A549 (cell line): Measurements from ENCODE around the gene SEMA7A.

Experiments
- POLR2AphosphoS2 ChIP-seq: conservative IDR thresholded peaks from 2 replicates; pipeline ENCODE4 v1.6.1; 2012; ENCODE audit warnings: low read length, improper control_type of control experiment, inconsistent platforms
- TF ChIP-seq, protein P1 (sequence below): fragments of >200 bp; sonication (Bioruptor Twin); formaldehyde crosslinking; IDR thresholded peaks from 3 replicates; pipeline ENCODE4 v1.5.1; 2016

DNA sequence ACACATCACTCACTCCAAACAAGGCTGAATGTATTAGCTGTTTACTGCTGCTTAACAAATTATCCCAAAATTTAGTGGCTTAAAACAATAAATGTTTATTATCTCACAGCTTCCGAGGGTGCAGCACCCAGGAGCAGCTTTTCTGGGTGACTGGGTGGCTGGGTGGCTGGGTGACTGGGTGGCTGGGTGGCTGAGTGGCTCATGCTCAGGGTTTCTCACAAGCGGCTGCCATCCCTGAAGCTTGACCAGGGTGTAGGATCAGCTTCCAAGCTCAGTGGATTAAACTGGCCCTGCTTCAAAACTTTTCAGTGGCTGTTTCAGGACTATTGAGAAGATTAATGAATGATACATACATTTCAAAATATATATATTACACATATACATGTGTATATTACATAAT is 64.0 kb downstream of the SEMA7A start:
- TF ChIP-seq POLR2AphosphoS2: no peak
- TF ChIP-seq, protein P1, sequence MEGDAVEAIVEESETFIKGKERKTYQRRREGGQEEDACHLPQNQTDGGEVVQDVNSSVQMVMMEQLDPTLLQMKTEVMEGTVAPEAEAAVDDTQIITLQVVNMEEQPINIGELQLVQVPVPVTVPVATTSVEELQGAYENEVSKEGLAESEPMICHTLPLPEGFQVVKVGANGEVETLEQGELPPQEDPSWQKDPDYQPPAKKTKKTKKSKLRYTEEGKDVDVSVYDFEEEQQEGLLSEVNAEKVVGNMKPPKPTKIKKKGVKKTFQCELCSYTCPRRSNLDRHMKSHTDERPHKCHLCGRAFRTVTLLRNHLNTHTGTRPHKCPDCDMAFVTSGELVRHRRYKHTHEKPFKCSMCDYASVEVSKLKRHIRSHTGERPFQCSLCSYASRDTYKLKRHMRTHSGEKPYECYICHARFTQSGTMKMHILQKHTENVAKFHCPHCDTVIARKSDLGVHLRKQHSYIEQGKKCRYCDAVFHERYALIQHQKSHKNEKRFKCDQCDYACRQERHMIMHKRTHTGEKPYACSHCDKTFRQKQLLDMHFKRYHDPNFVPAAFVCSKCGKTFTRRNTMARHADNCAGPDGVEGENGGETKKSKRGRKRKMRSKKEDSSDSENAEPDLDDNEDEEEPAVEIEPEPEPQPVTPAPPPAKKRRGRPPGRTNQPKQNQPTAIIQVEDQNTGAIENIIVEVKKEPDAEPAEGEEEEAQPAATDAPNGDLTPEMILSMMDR: no peak
